HG02852 (cell line): ENCODE measurements around the gene GOLGA8A.
"Not testable (repeated sequence)": the region's sequence is repeated elsewhere in the genome, so short reads cannot be mapped to it uniquely, and the experiment has no call there.

Experiments
- ATAC-seq: cut with Tn5 transposase; IDR thresholded peaks from one replicate; pipeline ENCODE4 v1.9.1; 2021; ENCODE audit warnings: mild to moderate bottlenecking, moderate library complexity; ENCODE audit not compliant: unreplicated experiment

The GOLGA8A gene

GRCh38 chr15:34409511-34409910, 28.1 kb downstream of the GOLGA8A start:
- not testable (repeated sequence) for ATAC-seq

GRCh38 chr15:34408973-34409372, 28.6 kb downstream of the GOLGA8A start:
- ATAC-seq, result not testable (repeated sequence)

GRCh38 chr15:34403899-34404298, 33.7 kb downstream of the GOLGA8A start:
- ATAC-seq, result not testable (repeated sequence)

- not testable (repeated sequence) for ATAC-seq
Observed at GRCh38 chr15:34403160-34403598, 34.4 kb downstream of the GOLGA8A start.

- not testable (repeated sequence) for ATAC-seq
Observed at GRCh38 chr15:34397637-34398259, 39.9 kb downstream of the GOLGA8A start.

- ATAC-seq, result not testable (repeated sequence)
Observed at GRCh38 chr15:34392981-34393380, 44.6 kb downstream of the GOLGA8A start.

- ATAC-seq, result not testable (repeated sequence)
Observed at GRCh38 chr15:34389594-34390086, 48.0 kb downstream of the GOLGA8A start.
